HG03280 (cell line): ENCODE measurements around the gene PARD3B.

Experiments used
- ATAC-seq: cut with Tn5 transposase; IDR thresholded peaks from one replicate; pipeline ENCODE4 v1.9.1; 2021; ENCODE audit warnings: mild to moderate bottlenecking, moderate library complexity; ENCODE audit not compliant: unreplicated experiment

PARD3B gene

DNA sequence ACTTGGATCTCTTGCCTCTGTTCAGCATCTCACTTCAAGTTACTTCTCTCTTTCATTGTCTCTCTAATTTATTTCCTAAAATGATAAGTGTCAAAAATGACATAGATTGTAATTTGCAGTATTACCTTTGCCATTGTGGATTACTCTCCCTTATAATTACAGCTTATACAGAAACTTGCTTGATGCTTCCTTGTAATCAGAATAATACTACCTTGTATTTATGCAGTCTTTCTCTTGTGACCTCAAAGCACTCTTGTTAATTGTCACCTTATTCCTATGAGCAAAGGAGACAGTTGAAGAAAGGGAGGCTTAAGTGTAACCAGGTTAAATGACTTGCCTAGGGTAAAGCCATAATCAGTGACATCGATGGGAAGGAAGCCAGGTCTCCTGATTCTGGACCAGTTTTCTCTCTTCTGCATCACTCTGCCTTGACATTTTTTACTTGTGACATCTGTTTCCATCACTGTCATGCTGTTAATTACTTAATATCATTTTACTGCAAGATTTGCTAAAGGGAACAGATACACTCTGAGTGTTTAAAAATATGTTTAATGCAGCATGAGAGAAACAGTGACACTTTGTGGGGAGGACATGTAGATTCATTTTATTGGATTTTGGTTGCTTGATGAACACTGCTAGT lies 388.6 kb downstream of the PARD3B start:
- no peak for ATAC-seq

DNA sequence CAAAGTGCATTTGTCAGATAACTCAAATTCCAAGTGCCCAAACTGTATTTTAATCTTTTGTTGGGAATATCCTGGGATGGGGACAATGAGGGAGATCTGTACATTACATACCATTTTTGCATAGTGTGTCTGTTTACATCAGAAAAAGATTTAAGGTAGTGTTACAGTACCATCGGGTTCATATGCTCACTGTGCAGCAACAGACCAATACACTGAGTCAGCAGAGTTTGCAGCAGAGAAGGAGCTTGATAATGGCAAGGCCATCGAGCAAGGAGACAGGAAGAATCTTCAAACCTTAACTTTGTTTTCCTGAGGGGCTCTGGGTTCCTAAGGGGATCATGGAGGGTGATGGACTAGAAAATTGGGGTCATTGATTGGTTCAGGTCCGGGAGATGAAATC lies 399.7 kb downstream of the PARD3B start:
- no peak for ATAC-seq

DNA sequence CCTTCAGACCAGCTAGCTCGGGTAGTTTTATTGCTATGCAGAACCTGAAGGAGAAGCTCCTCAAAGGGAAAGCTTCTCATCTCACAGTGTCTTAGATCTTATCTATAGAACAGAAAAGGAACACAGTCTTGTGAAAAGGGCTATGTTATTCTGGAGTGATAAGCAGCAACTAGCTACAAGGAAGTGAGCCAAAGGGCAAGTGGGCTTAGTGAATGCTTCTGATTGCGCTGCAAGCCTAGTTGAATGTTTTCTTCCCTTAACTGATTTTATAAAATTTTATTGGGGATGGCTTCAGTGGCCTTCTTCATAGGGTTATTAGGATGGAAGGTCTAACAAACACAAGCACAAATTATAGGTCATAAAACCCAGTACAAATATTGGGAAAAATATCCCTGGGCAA lies 400.1 kb downstream of the PARD3B start:
- ATAC-seq: no peak

DNA sequence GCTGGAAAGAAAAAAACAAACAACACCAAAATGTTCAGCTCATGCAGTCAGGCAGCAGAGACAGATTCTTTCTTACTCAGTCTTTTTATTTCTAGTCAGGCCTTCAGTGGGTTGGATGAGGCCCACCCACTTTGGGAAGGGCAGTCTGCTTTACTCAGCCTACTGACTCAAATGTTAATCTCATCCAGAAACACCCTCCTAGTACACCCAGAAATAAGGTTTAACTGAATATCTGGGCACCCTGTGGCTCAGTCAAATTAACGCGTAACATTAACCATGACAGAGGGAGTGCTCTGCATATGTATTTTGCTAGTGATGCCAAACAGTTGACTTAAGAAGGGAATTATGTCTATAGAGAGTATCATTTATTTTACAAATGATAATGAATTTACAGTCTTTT lies 401.6 kb downstream of the PARD3B start:
- ATAC-seq: no peak

DNA sequence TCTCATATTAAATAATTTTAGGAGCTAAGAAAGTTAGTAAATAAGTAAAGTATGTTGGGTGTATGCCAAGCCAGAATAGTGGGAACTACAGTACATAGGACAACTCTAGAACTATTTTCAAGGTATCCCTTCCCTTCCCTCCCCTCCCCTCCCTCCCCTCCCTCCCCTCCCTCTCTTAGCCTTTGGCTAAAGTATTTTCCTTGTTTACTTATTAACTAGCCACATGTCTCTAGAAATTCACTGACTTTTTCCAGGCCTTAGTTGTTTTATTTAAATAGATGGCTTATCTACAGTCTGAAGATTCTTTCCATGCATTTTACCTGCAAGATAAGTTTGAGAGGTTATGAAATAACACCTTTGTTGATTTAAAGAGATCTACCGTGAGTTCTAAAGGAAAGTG lies 402.1 kb downstream of the PARD3B start:
- ATAC-seq: no peak

DNA sequence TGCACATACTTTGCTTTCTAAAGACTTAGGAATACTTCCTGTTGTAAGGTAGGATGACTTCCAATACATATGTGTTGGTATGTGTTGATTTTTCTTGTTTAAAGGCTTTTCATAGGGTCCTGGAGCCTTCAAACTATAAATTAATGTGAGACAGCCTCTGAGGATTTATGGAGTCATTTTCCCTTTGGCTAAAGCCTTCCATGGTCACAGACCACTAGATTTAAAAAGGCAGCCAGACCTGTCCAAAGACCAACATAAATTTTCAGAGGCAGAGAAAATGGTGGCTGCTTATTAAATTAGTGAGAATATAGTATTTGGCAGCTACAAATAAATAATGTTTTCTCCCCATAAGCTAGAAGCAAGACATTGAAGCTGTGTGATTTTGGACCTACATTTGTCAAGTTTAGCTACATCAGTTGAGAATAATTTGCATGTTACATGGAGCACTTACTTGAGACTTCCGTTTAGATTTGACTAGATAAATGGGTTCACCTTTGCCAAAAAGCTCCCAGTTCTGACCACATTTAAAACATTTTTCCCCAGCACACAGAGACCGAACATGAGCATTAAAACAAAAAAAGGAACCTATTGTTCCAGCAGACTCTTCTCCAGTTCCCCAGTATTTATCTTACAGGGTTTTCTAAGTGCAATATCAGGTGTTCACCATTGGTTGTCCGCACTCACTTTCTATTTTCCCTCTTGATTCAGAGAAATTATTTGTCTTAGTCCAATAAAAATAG lies 402.9 kb downstream of the PARD3B start:
- no peak for ATAC-seq

DNA sequence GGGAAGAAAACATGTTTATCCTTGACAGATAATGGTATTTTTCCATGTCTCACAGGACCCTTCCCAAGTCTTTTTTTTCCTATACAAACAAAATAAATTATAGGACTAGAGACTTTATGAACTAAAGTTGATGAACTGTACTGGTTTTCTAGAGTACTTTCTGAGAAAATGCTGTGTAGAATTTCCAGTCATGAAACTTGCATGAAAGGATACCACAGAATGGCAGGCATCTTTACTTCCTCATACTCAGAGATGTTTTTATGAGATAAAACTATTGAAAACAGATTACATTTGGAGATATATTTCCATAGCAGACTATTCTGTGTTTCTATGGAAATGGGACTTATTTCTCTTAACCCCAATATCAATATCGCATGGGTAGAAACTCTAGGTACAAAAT lies 403.5 kb downstream of the PARD3B start:
- no peak for ATAC-seq

DNA sequence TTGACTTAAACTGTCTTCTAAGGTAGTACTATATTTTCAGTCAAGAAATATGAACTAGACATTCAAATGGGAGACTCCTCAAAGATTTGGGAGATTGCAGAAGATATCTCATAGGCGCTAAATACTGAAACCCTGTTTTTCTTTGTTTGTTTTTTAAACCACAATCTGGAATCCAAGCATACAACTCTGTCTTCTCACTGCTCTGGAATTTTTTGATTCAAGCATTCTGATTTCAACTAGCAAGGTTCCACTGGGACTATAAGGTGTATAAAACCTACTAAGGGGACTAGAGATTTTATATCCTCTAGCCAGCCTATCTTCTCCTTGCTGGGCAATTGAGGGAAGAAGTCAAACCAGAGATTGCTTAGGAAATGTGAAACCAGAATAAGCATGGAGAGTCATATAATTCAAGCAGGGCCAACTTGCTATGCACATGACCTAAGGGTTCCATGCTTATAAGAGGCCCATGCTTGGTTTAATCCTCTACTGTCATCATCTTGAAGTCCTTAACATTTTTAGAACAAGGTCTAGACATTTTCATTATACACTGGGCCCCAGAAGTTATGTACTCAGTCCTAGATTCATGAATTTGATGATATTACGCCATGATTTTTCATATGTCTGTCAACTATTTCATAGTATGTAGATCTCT lies 405.5 kb downstream of the PARD3B start:
- no peak for ATAC-seq

DNA sequence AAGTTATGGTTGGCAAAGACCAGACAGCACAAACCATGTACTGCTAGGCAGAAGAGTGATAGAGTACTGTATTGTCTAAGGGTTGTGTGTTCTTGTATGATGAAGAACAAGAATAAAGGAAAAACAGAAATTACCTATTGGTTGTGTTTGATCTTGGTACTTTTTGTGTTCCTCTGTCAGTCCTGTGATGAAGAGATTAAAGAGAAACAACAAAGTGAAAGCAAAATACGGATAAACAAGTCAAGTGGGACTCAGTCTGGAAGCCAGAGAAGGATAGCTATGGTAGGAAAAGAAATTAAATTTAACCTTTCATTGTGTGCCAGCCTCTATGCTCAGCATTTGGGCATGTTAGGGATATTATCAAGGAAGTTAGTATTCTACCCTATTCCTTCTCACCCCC lies 413.1 kb downstream of the PARD3B start:
- no peak for ATAC-seq

DNA sequence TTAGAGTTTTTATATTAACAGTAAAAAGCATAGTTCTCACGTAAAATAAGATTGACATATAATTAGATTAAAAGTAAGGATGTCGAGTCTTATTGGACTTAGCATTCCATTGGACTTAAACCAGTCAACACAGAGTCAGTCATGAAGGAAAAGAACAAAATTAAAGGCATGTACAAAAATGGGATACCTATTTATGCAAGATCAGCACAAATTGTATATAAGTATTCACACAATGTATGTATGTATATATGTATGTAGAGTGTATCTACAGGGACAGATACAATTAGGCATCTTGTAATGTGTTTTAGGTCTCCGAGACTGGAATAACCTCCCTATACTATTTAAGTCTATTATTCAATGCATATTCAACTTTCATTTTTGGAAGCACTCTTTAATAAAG lies 419.1 kb downstream of the PARD3B start:
- ATAC-seq: no peak

DNA sequence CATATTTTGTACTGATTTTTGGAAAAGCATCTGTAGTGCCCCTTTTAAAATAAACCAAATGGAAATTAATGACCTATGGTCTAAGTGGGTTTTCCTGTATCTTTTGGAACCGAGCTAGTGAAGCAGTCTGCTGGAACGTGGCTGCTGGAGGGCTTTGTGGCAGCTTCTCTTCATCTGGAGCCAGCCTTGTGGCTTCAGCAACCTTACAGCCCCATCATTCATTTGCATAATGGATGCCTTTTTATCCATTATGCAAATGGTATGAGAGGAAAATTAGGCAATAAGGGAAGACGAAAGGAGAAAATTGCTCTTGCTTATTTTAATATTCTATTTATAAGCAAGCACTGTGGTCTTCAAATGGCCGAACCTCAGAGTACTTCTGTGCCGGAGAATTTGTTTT lies 421.0 kb downstream of the PARD3B start:
- ATAC-seq: no peak

DNA sequence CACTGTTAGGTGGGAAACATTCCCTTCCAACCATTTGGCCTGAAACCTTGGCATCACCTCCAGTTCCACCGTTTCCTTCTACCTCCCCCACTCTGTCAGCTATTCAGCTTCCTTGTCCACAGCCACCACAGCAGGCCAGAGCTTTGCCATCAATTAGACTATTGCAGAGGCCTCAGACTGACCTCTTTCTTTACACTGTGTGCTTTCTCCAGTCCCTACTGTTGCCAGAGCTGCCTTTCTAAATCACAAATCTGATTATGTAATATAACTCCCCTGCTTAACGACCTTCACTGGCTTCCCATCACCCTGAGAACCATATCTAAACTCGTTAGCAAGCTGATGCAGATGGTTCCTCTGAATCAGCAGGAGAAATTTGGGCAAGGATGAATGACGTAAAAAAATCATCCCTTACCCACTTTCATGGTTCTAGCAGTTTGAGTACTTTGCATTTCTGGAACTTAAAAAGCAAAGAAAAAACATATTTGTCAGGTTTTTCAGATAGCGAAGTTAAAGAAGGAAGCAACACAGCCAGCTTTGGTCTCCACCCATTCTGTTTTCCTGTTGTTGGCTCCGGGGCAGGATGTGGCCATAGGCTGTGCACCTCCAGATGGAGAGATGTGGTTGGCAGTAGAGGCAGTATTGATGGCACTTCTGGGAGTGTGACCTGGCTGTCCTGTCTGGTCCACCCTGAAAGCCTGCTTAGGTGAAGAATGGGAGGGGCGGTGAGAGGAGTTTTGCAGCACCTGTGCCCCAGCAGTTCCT lies 422.1 kb downstream of the PARD3B start:
- no peak for ATAC-seq

DNA sequence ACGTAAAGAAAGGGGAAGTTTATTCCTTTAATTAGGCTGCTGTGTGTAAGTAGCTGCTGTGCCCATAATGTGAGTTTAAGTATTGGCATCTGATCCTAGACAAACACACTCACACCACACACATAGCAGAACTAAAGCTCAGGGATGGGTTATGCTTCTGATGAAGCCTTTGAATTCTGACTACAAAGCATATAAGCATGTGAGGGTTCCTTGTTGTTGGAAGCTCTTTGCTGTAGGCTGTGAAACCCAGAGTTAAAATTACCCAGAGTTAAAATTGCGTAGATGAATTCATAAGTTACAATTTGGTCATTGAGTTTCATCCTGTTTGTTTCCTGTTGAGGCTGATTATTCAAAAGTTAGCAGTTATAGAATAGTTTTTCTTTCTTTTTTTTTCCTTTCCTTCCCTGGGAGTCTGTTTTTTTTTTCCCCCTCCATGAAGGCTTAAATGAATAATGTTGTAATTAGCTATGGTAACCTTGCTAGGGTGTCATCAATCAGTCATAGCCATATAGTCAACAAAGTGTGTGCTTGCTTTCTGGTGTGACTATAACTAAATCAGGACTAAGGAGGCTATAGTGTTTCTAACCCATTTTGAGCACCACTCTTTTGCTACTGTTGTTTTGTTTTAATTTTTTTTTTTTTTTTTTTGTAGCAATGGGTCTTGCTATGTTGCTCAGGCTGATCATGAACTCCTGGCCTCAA lies 426.1 kb downstream of the PARD3B start:
- ATAC-seq: no peak

DNA sequence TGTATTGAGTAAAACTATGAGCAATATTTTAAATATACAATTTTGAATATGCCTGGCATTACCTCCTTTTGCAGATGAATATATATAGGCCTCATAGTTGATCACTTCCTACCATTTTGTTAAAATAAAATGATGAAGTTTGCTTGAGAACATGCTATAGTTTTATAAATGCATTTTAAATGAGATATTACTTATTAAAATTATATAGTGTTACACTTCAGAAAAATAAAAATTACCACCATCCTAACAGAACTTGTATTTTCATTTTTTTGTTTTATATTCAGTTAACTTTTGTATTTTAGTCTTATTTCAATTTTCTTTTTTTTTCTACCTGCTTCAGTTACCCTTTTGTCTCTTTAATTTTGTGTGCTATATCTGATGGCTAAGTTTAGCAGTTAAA lies 426.9 kb downstream of the PARD3B start:
- no peak for ATAC-seq

DNA sequence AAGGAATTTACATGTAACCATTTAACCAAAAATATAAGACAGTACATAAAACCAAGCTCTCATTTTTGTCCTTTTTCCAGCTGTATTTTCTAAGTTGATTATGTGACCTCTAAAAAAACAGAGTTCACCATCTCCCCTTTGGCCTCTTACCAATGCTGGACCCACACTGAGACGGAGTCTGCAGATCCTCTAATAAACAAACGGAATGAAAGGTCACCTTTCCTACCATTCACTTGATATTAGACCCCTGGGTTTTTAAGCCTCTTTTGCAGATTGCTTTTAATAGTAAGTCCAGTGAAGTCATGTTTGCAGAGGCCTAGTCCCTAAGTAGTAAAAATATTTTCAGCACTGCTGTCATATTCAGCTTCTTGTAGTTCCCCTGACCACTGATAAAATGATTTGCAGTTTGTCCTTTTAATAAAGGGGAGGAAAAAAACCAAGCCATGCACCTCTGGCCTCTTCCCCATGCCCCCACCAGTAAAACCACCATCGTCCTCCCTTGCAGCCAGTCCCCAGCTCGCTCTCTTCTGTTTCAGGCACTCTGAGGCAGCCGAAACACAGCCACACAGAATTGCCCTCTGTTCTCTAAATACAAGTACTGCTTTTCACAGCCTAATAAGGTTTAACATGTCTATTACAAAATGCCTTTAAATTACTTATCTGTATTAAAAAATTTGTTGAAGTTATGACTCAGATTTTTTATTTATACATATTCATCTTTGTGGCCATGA lies 427.5 kb downstream of the PARD3B start:
- ATAC-seq: no peak

DNA sequence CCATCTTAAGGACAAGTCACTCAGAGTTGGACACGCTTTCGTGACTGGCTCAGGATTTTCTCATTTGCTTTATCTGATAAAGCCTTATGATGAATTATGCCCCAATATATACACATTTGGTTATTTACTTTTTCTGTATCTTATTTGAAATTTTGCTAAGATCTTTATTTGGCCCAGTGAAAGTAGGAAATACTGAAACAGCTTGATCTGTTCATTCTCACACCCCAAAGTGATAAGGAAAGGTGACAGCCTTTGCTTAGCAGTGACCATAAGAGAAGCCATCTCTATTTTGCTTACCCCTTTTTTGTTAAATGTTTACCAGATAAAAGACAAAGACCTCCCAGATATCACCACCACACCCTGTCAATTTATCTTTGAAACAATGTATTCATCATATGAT lies 428.3 kb downstream of the PARD3B start:
- ATAC-seq: no peak

DNA sequence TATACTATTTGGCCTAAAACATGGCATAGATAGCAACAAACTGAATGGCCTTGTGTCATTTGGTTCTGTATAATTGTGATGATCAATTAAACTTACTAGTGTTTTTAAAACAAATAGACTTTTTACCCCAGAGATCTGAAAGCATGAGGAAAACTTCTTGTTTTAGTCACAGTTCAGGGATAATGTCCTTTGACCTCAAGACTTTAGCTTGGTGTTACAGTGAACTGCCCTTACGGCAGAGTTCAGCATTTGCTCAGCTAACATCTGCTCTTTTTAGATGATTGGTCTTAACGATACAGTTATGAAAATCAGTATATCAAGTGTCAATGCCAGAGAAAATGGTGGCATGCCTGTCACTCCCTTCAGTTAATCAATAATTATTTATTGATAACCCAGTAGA lies 429.2 kb downstream of the PARD3B start:
- ATAC-seq: no peak

DNA sequence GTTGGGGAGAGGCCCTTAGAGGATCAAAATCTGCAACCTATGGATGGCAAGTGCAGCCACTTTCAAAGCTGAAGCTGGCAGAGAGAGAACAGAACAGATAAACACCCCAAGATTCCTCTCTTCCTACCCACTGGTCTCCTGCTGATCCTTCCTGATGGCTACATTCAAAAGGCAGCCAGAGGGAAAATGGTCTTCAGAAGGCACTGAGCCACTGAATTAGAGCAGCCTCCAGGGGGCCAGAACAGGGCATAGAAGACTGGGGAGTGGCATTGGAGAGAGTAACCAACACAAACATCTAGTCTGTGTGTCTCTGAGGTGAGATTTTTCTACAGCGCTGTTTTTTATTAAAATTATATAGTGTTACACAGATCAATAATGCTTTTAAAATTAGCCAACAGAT lies 432.6 kb downstream of the PARD3B start:
- no peak for ATAC-seq

DNA sequence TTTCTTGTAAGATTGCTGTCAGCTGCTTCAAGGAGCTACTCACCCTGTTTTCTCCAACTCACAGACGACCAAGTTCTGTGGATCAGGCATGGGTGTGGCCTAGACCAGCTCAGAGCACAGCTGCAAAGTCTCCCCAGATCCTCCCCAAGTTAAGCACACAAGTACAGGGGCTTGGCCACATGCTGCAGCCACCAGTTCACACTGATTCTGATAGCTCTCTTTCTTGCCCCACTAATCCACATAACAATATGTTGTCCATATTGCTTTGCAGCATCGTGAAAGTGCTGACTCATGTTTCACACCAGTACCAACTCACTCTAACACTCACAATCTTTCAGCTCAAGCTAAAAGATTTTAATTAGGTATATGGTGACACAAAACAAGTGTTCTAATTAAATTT lies 437.0 kb downstream of the PARD3B start:
- ATAC-seq: no peak

DNA sequence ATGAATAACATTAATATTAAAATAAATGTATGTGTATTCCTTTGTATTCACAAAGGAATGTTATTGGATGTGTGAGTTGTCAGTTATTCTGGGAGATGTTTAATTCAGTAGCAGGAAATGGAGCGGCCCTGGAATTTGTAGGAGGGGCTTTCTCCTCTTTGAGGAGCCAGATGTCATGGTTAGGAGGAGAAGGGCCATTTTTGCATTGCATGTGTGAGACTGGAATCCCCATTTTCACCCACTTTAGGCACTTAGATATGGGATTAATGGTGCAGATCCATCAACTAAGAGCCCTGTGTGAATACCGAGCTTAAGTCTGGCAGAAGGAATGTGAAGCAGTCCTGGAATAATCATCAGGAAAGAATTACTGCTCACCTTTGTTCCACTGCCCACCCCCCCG lies 439.2 kb downstream of the PARD3B start:
- ATAC-seq: no peak
